ENCODE measurements around the gene CCL7. TPM values are rescaled to one million over a fixed set of nuclear protein-coding genes. Genes with fewer than 3 reads are reported as not detected.

The CCL7 gene
- total RNA-seq, 4 donors from 2014 or later: not detected

GRCh38 chr17:34243364-34244320 lies 26.4 kb upstream of the CCL7 start:
- TF ChIP-seq POLR2AphosphoS5 (IDR thresholded peaks at IDR 0.05) (no peak), POLR2A (IDR thresholded peaks at IDR 0.05) (no peak), EP300 (IDR thresholded peaks at IDR 0.05; ENCODE audit: low read depth) (no peak), CTCF (IDR thresholded peaks at IDR 0.05) (no peak)

GRCh38 chr17:34245351-34245905 lies 24.6 kb upstream of the CCL7 start:
- Histone ChIP-seq H3K27ac (peak overlapping the region in 1 of 4 donors; percentile 25), H3K4me3 (no peak overlapping the region), H3K36me3 (no peaks in the 10 kb centered on the region), H3K9me3 (no peaks in the 10 kb centered on the region), H3K4me1 (peaks cover 14 to 61% (median 19%) of the 10 kb centered on the region in 4 donors), H3K27me3 (no peaks in the 10 kb centered on the region)
- 64% methylated on average over 6 of the region's 6 CpGs for WGBS, 2 donors (ENCODE audit: low coverage in 1 of 2)
- no peak for DNase-seq
- in situ Hi-C loops (cut with MboI; ENCODE audit: low pct_ligation_motif_present in 1 of 4, low pct_unique_long_range_greater_than_20kb in 1 of 4, low sequenced_read_pairs in 3 of 4) (no loop called here), intact Hi-C loops (cut with DNase I; ENCODE audit: low total_unique reads) (no loop called here)
- TF ChIP-seq CTCF (IDR thresholded peaks at IDR 0.05) (no peak), POLR2A (IDR thresholded peaks at IDR 0.05) (no peak), POLR2AphosphoS5 (IDR thresholded peaks at IDR 0.05) (no peak), EP300 (IDR thresholded peaks at IDR 0.05; ENCODE audit: low read depth) (no peak)

More at GRCh38 chr17:34243364-34244320, 26.4 kb upstream of the CCL7 start:
- no peak overlapping the region for H3K4me3 ChIP-seq
- in situ Hi-C loops (cut with MboI; ENCODE audit: low pct_ligation_motif_present in 1 of 4, low pct_unique_long_range_greater_than_20kb in 1 of 4, low sequenced_read_pairs in 3 of 4): no loop called here
- H3K4me1 ChIP-seq: peaks cover 5 to 45% (median 7%) of the 10 kb centered on the region in 4 donors
- peak overlapping the region in 2 of 4 donors; percentile 31 to 35 for H3K27ac ChIP-seq
- H3K27me3 ChIP-seq: no peaks in the 10 kb centered on the region
- intact Hi-C loops (cut with DNase I; ENCODE audit: low total_unique reads): no loop called here
- H3K9me3 ChIP-seq: no peaks in the 10 kb centered on the region
- H3K36me3 ChIP-seq: no peaks in the 10 kb centered on the region
- WGBS, 2 donors (ENCODE audit: low coverage in 1 of 2): 50 to 63% methylated on average over 4 to 7 of the region's 7 CpGs
- DNase-seq: no peak

GRCh38 chr17:34246446-34246845 lies 23.6 kb upstream of the CCL7 start:
- Histone ChIP-seq H3K4me1 (peaks cover 15 to 61% (median 27%) of the 10 kb centered on the region in 4 donors), H3K4me3 (no peak overlapping the region)

More at GRCh38 chr17:34246446-34246845, 23.6 kb upstream of the CCL7 start:
- Histone ChIP-seq H3K27ac (peak overlapping the region in 2 of 4 donors; percentile 29 to 31), H3K36me3 (no peaks in the 10 kb centered on the region), H3K27me3 (no peaks in the 10 kb centered on the region), H3K9me3 (no peaks in the 10 kb centered on the region)
- in situ Hi-C loops (cut with MboI; ENCODE audit: low pct_ligation_motif_present in 1 of 4, low pct_unique_long_range_greater_than_20kb in 1 of 4, low sequenced_read_pairs in 3 of 4) (no loop called here), intact Hi-C loops (cut with DNase I; ENCODE audit: low total_unique reads) (no loop called here)
- TF ChIP-seq EP300 (IDR thresholded peaks at IDR 0.05; ENCODE audit: low read depth) (no peak), POLR2A (IDR thresholded peaks at IDR 0.05) (no peak), CTCF (IDR thresholded peaks at IDR 0.05) (no peak), POLR2AphosphoS5 (IDR thresholded peaks at IDR 0.05) (no peak)
- DNase-seq: no peak
- 64 to 75% methylated on average over 1 of the region's 1 CpG for WGBS, 2 donors (ENCODE audit: low coverage in 1 of 2)

All from transverse colon (tissue), 4 donors.